ENCODE measurements around the gene SAG. TPM values are rescaled to one million over a fixed set of nuclear protein-coding genes. Genes with fewer than 3 reads are reported as not detected.

The SAG gene
- 10 to 100 TPM in 1 of 8 experiments, 1 to 10 TPM in 4, under 1 TPM in 2, not detected in 1; 0.16 to 10.3 (median 1.7) TPM for total RNA-seq

- ATAC-seq (replicated peaks in 6 of 8): no peak
- Histone ChIP-seq H3K27ac (no peak within 1 kb of the TSS), H3K4me1 (replicated peaks in 1 of 2) (no peaks in the 10 kb centered on the region), H3K4me3 (no peak within 1 kb of the TSS)
- in situ Hi-C loops (cut with MboI; ENCODE audit: low pct_unique_long_range_greater_than_20kb in 2 of 9, low sequenced_read_pairs in 9 of 9, unreplicated experiment in 9 of 9): no loop called here
- 57 to 100% (median 76%) methylated on average over 1 to 5 of the region's 7 CpGs; no CpG with 5 or more reads in 4 of the 10 experiments for WGBS, 10 experiments
Observed at GRCh38 chr2:233307565-233307964, at the start of gene SAG. Gene SAG (plus strand): TSS chr2:233307816. CDS start chr2:233309190, 1,374 bp downstream.

- Histone ChIP-seq H3K27ac (no peak overlapping the region), H3K4me1 (replicated peaks in 1 of 2) (no peaks in the 10 kb centered on the region), H3K4me3 (no peak overlapping the region)
- 50 to 100% (median 95%) methylated on average over 1 to 2 of the region's 2 CpGs; no CpG with 5 or more reads in 3 of the 10 experiments for WGBS, 10 experiments
- in situ Hi-C loops (cut with MboI; ENCODE audit: low pct_unique_long_range_greater_than_20kb in 2 of 9, low sequenced_read_pairs in 9 of 9, unreplicated experiment in 9 of 9): loop anchor here in 7 of 9 experiments (10.0 to 25.0 kb wide), 3 partner anchors 396 to 646 kb away; partner anchors contain the start of gene SNORC (in 5 of the 7)
- ATAC-seq (replicated peaks in 6 of 8): no peak
Observed at GRCh38 chr2:233258211-233258610, 49.4 kb upstream of the SAG start.

GRCh38 chr2:233259730-233260129 lies 47.9 kb upstream of the SAG start:
- 17 to 100% (median 76%) methylated on average over 1 of the region's 1 CpG; no CpG with 5 or more reads in 4 of the 10 experiments for WGBS, 10 experiments
- Histone ChIP-seq H3K4me3 (no peak overlapping the region), H3K27ac (no peak overlapping the region), H3K4me1 (replicated peaks in 1 of 2) (no peaks in the 10 kb centered on the region)
- peak in 3 of 8 experiments; percentile 85 to 97 (median 94) for ATAC-seq (replicated peaks in 6 of 8)
- in situ Hi-C loops (cut with MboI; ENCODE audit: low pct_unique_long_range_greater_than_20kb in 2 of 9, low sequenced_read_pairs in 9 of 9, unreplicated experiment in 9 of 9): loop anchor here in 7 of 9 experiments (10.0 to 25.0 kb wide), 3 partner anchors 397 to 647 kb away; partner anchors contain the start of gene SNORC (in 5 of the 7)

GRCh38 chr2:233260661-233261060 lies 47.0 kb upstream of the SAG start:
- no peak overlapping the region for H3K4me3 ChIP-seq
- in situ Hi-C loops (cut with MboI; ENCODE audit: low pct_unique_long_range_greater_than_20kb in 2 of 9, low sequenced_read_pairs in 9 of 9, unreplicated experiment in 9 of 9): loop anchor here in 6 of 9 experiments (25.0 kb wide), 2 partner anchors 398 to 648 kb away; partner anchors contain the start of gene SNORC (in 5 of the 6)
- WGBS, 10 experiments: 89 to 100% (median 100%) methylated on average over 1 to 5 of the region's 5 CpGs; no CpG with 5 or more reads in 1 of the 10 experiments

GRCh38 chr2:233261819-233262555 lies 45.6 kb upstream of the SAG start:
- no peak for ATAC-seq (replicated peaks in 6 of 8)
- WGBS, 10 experiments: 73 to 100% (median 88%) methylated on average over 1 to 7 of the region's 9 CpGs; no CpG with 5 or more reads in 1 of the 10 experiments
- Histone ChIP-seq H3K27ac (no peak overlapping the region), H3K4me1 (replicated peaks in 1 of 2) (no peaks in the 10 kb centered on the region), H3K4me3 (no peak overlapping the region)
- in situ Hi-C loops (cut with MboI; ENCODE audit: low pct_unique_long_range_greater_than_20kb in 2 of 9, low sequenced_read_pairs in 9 of 9, unreplicated experiment in 9 of 9): loop anchor here in 6 of 9 experiments (25.0 kb wide), 2 partner anchors 400 to 650 kb away; partner anchors contain the start of gene SNORC (in 5 of the 6)

More at GRCh38 chr2:233260661-233261060, 47.0 kb upstream of the SAG start:
- Histone ChIP-seq H3K4me1 (replicated peaks in 1 of 2) (no peaks in the 10 kb centered on the region), H3K27ac (no peak overlapping the region)
- no peak for ATAC-seq (replicated peaks in 6 of 8)

- H3K27ac ChIP-seq: no peak overlapping the region
- 69 to 100% (median 89%) methylated on average over 1 to 5 of the region's 5 CpGs; no CpG with 5 or more reads in 4 of the 10 experiments for WGBS, 10 experiments
- in situ Hi-C loops (cut with MboI; ENCODE audit: low pct_unique_long_range_greater_than_20kb in 2 of 9, low sequenced_read_pairs in 9 of 9, unreplicated experiment in 9 of 9): loop anchor here in 6 of 9 experiments (25.0 kb wide), 2 partner anchors 400 to 650 kb away; partner anchors contain the start of gene SNORC (in 5 of the 6)
- H3K4me1 ChIP-seq (replicated peaks in 1 of 2): no peaks in the 10 kb centered on the region
- ATAC-seq (replicated peaks in 6 of 8): no peak
- H3K4me3 ChIP-seq: no peak overlapping the region
Observed at GRCh38 chr2:233262562-233262961, 45.1 kb upstream of the SAG start.

- H3K4me1 ChIP-seq (replicated peaks in 1 of 2): no peaks in the 10 kb centered on the region
- ATAC-seq (replicated peaks in 6 of 8): no peak
- H3K27ac ChIP-seq: no peak overlapping the region
- in situ Hi-C loops (cut with MboI; ENCODE audit: low pct_unique_long_range_greater_than_20kb in 2 of 9, low sequenced_read_pairs in 9 of 9, unreplicated experiment in 9 of 9): loop anchor here in 6 of 9 experiments (25.0 kb wide), 2 partner anchors 401 to 651 kb away; partner anchors contain the start of gene SNORC (in 5 of the 6)
- 73 to 100% (median 96%) methylated on average over 1 to 6 of the region's 6 CpGs; no CpG with 5 or more reads in 3 of the 10 experiments for WGBS, 10 experiments
- no peak overlapping the region for H3K4me3 ChIP-seq
Observed at GRCh38 chr2:233263045-233263570, 44.5 kb upstream of the SAG start.

GRCh38 chr2:233264667-233265066 lies 42.9 kb upstream of the SAG start:
- Histone ChIP-seq H3K4me3 (no peak overlapping the region), H3K4me1 (replicated peaks in 1 of 2) (no peaks in the 10 kb centered on the region), H3K27ac (no peak overlapping the region)
- in situ Hi-C loops (cut with MboI; ENCODE audit: low pct_unique_long_range_greater_than_20kb in 2 of 9, low sequenced_read_pairs in 9 of 9, unreplicated experiment in 9 of 9): loop anchor here in 6 of 9 experiments (25.0 kb wide), 2 partner anchors 402 to 652 kb away; partner anchors contain the start of gene SNORC (in 5 of the 6)
- WGBS, 10 experiments: 50 to 95% (median 90%) methylated on average over 2 to 8 of the region's 8 CpGs; no CpG with 5 or more reads in 2 of the 10 experiments
- ATAC-seq (replicated peaks in 6 of 8): no peak

GRCh38 chr2:233265899-233266431 lies 41.7 kb upstream of the SAG start:
- WGBS, 10 experiments: 90 to 100% (median 94%) methylated on average over 1 to 7 of the region's 10 CpGs; no CpG with 5 or more reads in 3 of the 10 experiments
- Histone ChIP-seq H3K4me1 (replicated peaks in 1 of 2) (no peaks in the 10 kb centered on the region), H3K4me3 (no peak overlapping the region), H3K27ac (no peak overlapping the region)
- in situ Hi-C loops (cut with MboI; ENCODE audit: low pct_unique_long_range_greater_than_20kb in 2 of 9, low sequenced_read_pairs in 9 of 9, unreplicated experiment in 9 of 9): loop anchor here in 6 of 9 experiments (25.0 kb wide), 2 partner anchors 404 to 654 kb away; partner anchors contain the start of gene SNORC (in 5 of the 6)
- no peak for ATAC-seq (replicated peaks in 6 of 8)

GRCh38 chr2:233266481-233266880 lies 41.1 kb upstream of the SAG start:
- in situ Hi-C loops (cut with MboI; ENCODE audit: low pct_unique_long_range_greater_than_20kb in 2 of 9, low sequenced_read_pairs in 9 of 9, unreplicated experiment in 9 of 9): loop anchor here in 6 of 9 experiments (25.0 kb wide), 2 partner anchors 404 to 654 kb away; partner anchors contain the start of gene SNORC (in 5 of the 6)
- 58 to 100% (median 80%) methylated on average over 2 to 4 of the region's 4 CpGs; no CpG with 5 or more reads in 1 of the 10 experiments for WGBS, 10 experiments
- peak in 1 of 8 experiments; percentile 34 for ATAC-seq (replicated peaks in 6 of 8)
- Histone ChIP-seq H3K4me3 (no peak overlapping the region), H3K4me1 (replicated peaks in 1 of 2) (no peaks in the 10 kb centered on the region), H3K27ac (no peak overlapping the region)

- 67 to 100% (median 98%) methylated on average over 1 to 6 of the region's 6 CpGs for WGBS, 10 experiments
- Histone ChIP-seq H3K4me3 (no peak overlapping the region), H3K27ac (no peak overlapping the region), H3K4me1 (replicated peaks in 1 of 2) (no peaks in the 10 kb centered on the region)
- in situ Hi-C loops (cut with MboI; ENCODE audit: low pct_unique_long_range_greater_than_20kb in 2 of 9, low sequenced_read_pairs in 9 of 9, unreplicated experiment in 9 of 9): loop anchor here in 6 of 9 experiments (25.0 kb wide), 2 partner anchors 405 to 655 kb away; partner anchors contain the start of gene SNORC (in 5 of the 6)
- no peak for ATAC-seq (replicated peaks in 6 of 8)
Observed at GRCh38 chr2:233267516-233268245, 39.9 kb upstream of the SAG start.

GRCh38 chr2:233270366-233270765 lies 37.2 kb upstream of the SAG start:
- in situ Hi-C loops (cut with MboI; ENCODE audit: low pct_unique_long_range_greater_than_20kb in 2 of 9, low sequenced_read_pairs in 9 of 9, unreplicated experiment in 9 of 9): loop anchor here in 6 of 9 experiments (25.0 kb wide), 2 partner anchors 408 to 658 kb away; partner anchors contain the start of gene SNORC (in 5 of the 6)
- no peak overlapping the region for H3K4me3 ChIP-seq
- H3K27ac ChIP-seq: no peak overlapping the region
- no peak for ATAC-seq (replicated peaks in 6 of 8)
- WGBS, 10 experiments: 78 to 97% (median 90%) methylated on average over 2 to 5 of the region's 5 CpGs; no CpG with 5 or more reads in 1 of the 10 experiments
- no peaks in the 10 kb centered on the region for H3K4me1 ChIP-seq (replicated peaks in 1 of 2)
